Measurements from ENCODE around the gene SLC38A10.

SLC38A10 gene

DNA sequence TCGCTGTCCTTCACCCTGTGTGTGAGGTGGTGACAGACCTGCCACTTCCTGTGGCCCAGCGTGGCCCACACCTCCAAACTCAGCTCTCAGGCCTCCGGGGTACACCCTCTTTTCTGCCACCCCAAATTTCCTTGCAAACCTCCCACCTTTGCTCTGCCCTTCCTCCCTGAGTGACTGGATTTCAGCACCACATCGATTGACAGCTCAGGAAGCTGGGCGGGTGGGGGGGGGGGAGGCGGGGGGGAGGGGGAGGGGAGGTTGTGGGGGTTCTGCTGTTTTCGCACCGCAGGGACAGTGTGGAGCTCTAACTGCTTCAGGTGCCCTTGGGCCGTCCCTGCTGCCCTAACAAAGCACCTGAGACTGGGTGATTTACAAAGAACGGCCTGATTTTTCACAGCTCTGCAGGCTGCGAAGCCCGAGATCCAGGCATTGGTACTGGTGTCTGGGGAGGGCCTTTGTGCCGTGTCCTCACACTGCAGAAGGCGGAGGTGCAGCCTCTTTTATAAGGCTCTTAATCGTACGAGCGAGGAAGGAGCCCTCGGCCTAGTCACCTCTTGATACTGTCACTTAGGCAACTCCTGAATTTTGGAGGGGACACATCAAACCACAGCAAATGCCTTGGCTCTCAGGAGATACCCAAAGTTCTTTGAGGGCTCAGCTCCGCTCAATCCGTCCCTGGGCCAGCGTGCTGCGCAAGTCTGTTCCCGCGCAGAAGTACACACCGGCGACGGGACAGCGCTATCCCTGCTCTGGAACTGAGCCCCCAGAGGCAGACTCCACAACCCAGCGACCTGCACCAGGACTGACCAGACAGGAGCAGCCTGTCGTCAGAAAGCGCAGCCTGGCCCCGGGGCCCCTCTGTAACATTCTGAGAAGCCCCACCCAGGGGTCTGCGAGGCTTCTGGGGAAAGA is 52.4 kb downstream of the SLC38A10 start:
- in situ Hi-C loops (cut with MboI; ENCODE audit: low pct_unique_long_range_greater_than_20kb, low sequenced_read_pairs, unreplicated experiment): no loop called here
- DNase-seq (ENCODE audit: low spot score): no peak
- TF ChIP-seq CTCF (IDR thresholded peaks at IDR 0.05; ENCODE audit: extremely low read depth, insufficient read depth, missing control alignments): no peak

DNA sequence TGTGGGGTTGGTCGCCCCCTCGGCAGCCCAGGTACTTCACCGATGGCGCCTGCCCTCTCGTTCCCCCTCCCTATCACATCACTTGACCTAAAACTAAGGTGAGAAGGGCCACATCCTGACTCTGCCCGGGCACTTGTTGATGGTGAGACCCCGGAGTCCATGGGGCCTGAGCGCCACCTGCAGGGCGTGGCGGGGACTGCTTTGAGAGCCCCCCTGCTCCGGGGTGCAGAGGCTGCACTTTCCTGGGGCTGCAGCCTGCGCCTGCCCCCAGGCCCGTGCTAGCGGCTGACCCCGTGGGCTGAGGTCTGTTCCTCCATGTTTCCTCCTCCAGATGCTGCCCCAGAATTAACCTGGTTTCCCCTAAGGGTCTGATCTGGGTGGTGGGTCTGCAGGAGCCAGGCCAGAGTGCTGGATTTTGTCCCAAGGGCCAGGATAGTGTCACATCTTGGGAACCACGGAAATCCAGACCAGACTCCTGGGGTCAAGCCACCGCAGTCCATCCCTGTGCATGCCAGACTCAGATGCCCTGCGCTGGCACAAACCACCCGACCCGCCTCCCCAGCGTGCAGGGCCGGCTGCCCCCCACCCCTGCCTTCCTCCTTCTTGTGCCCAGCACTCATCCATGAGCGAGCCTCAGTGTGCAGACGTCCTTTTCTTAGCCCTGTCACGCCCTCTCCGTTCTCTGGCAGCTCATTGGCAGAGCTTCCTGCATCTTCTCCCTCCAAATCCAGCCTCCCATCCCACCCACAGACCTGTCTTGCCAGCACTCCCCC is 53.3 kb downstream of the SLC38A10 start:
- in situ Hi-C loops (cut with MboI; ENCODE audit: low pct_unique_long_range_greater_than_20kb, low sequenced_read_pairs, unreplicated experiment): no loop called here
- peak; percentile 88 for TF ChIP-seq CTCF (IDR thresholded peaks at IDR 0.05; ENCODE audit: extremely low read depth, insufficient read depth, missing control alignments)
- peak; percentile 86 for DNase-seq (ENCODE audit: low spot score)

GRCh38 chr17:81241203-81241602 is 53.9 kb downstream of the SLC38A10 start:
- no peak for TF ChIP-seq CTCF (IDR thresholded peaks at IDR 0.05; ENCODE audit: extremely low read depth, insufficient read depth, missing control alignments)
- in situ Hi-C loops (cut with MboI; ENCODE audit: low pct_unique_long_range_greater_than_20kb, low sequenced_read_pairs, unreplicated experiment): no loop called here
- no peak for DNase-seq (ENCODE audit: low spot score)

- no peak for TF ChIP-seq CTCF (IDR thresholded peaks at IDR 0.05; ENCODE audit: extremely low read depth, insufficient read depth, missing control alignments)
- DNase-seq (ENCODE audit: low spot score): no peak
- in situ Hi-C loops (cut with MboI; ENCODE audit: low pct_unique_long_range_greater_than_20kb, low sequenced_read_pairs, unreplicated experiment): no loop called here
Measured at GRCh38 chr17:81240761-81241160, 54.3 kb downstream of the SLC38A10 start.

- no peak for TF ChIP-seq CTCF (IDR thresholded peaks at IDR 0.05; ENCODE audit: extremely low read depth, insufficient read depth, missing control alignments)
- DNase-seq (ENCODE audit: low spot score): peak; percentile 73
- in situ Hi-C loops (cut with MboI; ENCODE audit: low pct_unique_long_range_greater_than_20kb, low sequenced_read_pairs, unreplicated experiment): no loop called here
Measured at GRCh38 chr17:81239714-81240555, 55.2 kb downstream of the SLC38A10 start.
